ENCODE data around the gene MED13L. TPM values are rescaled to one million over a fixed set of nuclear protein-coding genes. Genes with fewer than 3 reads are reported as not detected.

MED13L gene
- total RNA-seq, 1 experiment from 2014 or later: 89.0 TPM

DNA sequence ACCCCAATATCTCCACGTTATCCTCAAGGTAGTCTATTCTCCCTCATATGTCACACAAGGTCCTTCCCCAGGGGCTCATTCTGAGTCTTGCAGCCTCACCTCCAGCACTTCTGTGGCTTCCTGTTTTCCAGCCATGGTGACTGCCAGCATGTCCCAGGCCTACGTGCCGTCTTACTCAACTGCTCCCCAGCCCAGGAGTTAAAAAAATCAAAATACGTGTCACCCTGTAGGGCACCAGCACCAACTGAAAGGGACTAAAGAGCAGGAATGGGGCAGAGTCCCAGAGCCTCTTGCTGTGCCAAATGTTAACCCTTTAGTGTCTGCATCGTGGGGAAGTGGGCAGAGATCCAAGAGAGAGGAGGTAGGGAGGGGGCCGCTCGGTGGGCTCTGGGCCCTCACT, 37.0 kb upstream of the MED13L start:
- Mint-ChIP-seq H3K27ac (ENCODE audit: unreplicated experiment) (no peak overlapping the region), H3K9me3 (ENCODE audit: low read depth, unreplicated experiment) (peaks cover 8% of the 10 kb centered on the region), H3K4me3 (ENCODE audit: low read depth, unreplicated experiment) (no peak overlapping the region), H3K4me1 (ENCODE audit: low read depth, unreplicated experiment) (no peaks in the 10 kb centered on the region), H3K36me3 (ENCODE audit: insufficient read depth, unreplicated experiment) (no peaks in the 10 kb centered on the region), H3K27me3 (ENCODE audit: unreplicated experiment) (peaks cover 89% of the 10 kb centered on the region)
- intact Hi-C loops (cut with micrococcal nuclease; ENCODE audit: unreplicated experiment): no loop called here
- TF ChIP-seq CTCF (IDR thresholded peaks at IDR 0.05; ENCODE audit: unreplicated experiment): no peak
- no TSS peak for BruUV-seq (replicated peaks)
- DNase-seq: no peak
- CTCF ChIA-PET: interaction anchor here (0.7 kb wide), 1 partner anchor 20 kb away, joined by 3 read pairs; no protein-coding TSS in a partner anchor

DNA sequence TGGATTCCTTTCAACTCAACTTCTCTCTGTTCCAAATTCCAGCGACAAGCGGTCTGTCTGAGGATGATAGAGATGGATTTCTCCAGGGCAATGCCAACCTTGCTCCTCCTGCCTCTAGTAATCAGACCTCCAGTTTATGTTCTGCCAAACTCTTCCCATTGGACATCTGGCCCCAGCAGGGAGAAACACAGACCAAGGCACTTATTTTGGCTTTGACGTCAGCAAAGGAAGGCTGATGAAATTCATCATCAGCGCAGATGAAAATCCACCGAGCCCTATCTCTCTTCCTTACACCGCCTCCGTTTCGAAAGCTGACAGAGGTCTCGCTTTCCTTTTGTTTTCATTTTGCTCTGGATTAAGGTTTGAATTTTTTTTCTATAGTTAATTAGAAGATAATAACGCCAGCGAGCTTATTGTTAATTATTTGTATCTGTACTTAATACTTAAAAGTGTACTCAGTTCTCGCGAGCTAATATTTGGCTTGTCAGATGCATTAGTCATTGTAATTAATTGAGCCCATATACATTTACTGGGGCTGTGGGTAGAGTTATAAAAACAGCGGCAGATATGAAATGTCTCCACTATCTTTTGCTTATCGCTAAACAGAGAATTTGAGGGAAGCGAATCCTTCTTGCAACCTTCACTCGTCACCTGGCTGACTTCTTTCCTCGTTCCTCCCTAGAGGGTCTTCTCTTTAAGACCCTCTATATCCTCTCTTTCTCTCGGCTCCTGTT, 35.9 kb upstream of the MED13L start:
- no peaks in the 10 kb centered on the region for H3K36me3 Mint-ChIP-seq (ENCODE audit: insufficient read depth, unreplicated experiment)

GRCh38 chr12:116310082-116310481, 32.6 kb upstream of the MED13L start:
- CTCF ChIA-PET: no interaction called here
- Mint-ChIP-seq H3K4me3 (ENCODE audit: low read depth, unreplicated experiment) (no peak overlapping the region), H3K4me1 (ENCODE audit: low read depth, unreplicated experiment) (no peaks in the 10 kb centered on the region), H3K27ac (ENCODE audit: unreplicated experiment) (no peak overlapping the region), H3K36me3 (ENCODE audit: insufficient read depth, unreplicated experiment) (no peaks in the 10 kb centered on the region), H3K9me3 (ENCODE audit: low read depth, unreplicated experiment) (peaks cover 8% of the 10 kb centered on the region), H3K27me3 (ENCODE audit: unreplicated experiment) (peaks cover 64% of the 10 kb centered on the region)
- BruUV-seq (replicated peaks): no TSS peak
- TF ChIP-seq CTCF (IDR thresholded peaks at IDR 0.05; ENCODE audit: unreplicated experiment): no peak
- intact Hi-C loops (cut with micrococcal nuclease; ENCODE audit: unreplicated experiment): no loop called here
- DNase-seq: no peak

More for the DNA sequence above, 35.9 kb upstream of the MED13L start:
- no peak for DNase-seq
- H3K27me3 Mint-ChIP-seq (ENCODE audit: unreplicated experiment): peaks cover 89% of the 10 kb centered on the region
- peaks cover 11% of the 10 kb centered on the region for H3K9me3 Mint-ChIP-seq (ENCODE audit: low read depth, unreplicated experiment)
- CTCF ChIA-PET: interaction anchor here (0.6 to 0.7 kb wide), 4 partner anchors 35 to 284 kb away, joined by 3 to 6 read pairs (median 4); no protein-coding TSS in a partner anchor
- no peaks in the 10 kb centered on the region for H3K4me1 Mint-ChIP-seq (ENCODE audit: low read depth, unreplicated experiment)
- H3K27ac Mint-ChIP-seq (ENCODE audit: unreplicated experiment): no peak overlapping the region
- intact Hi-C loops (cut with micrococcal nuclease; ENCODE audit: unreplicated experiment): no loop called here
- H3K4me3 Mint-ChIP-seq (ENCODE audit: low read depth, unreplicated experiment): peak overlapping the region; percentile 33
- BruUV-seq (replicated peaks): no TSS peak
- TF ChIP-seq CTCF (IDR thresholded peaks at IDR 0.05; ENCODE audit: unreplicated experiment): no peak

GRCh38 chr12:116309343-116309742, 31.9 kb upstream of the MED13L start:
- CTCF ChIA-PET: no interaction called here
- no peak overlapping the region for H3K27ac Mint-ChIP-seq (ENCODE audit: unreplicated experiment)
- no peak for DNase-seq
- no peak overlapping the region for H3K4me3 Mint-ChIP-seq (ENCODE audit: low read depth, unreplicated experiment)
- H3K27me3 Mint-ChIP-seq (ENCODE audit: unreplicated experiment): peaks cover 56% of the 10 kb centered on the region
- H3K4me1 Mint-ChIP-seq (ENCODE audit: low read depth, unreplicated experiment): no peaks in the 10 kb centered on the region
- intact Hi-C loops (cut with micrococcal nuclease; ENCODE audit: unreplicated experiment): no loop called here
- no peak for TF ChIP-seq CTCF (IDR thresholded peaks at IDR 0.05; ENCODE audit: unreplicated experiment)
- BruUV-seq (replicated peaks): no TSS peak
- peaks cover 8% of the 10 kb centered on the region for H3K9me3 Mint-ChIP-seq (ENCODE audit: low read depth, unreplicated experiment)
- H3K36me3 Mint-ChIP-seq (ENCODE audit: insufficient read depth, unreplicated experiment): no peaks in the 10 kb centered on the region
